Bronchial epithelial cell (primary cell): ENCODE measurements around the gene TXNRD2. TPM values are rescaled to one million over a fixed set of nuclear protein-coding genes. Genes with fewer than 3 reads are reported as not detected.
A peak's percentile ranks its signal among the peaks of the same experiment; 100 is the strongest.

Experiments used
- DNase-seq: peaks from one replicate; pipeline ENCODE4 v3.0.0-alpha.2; 2010; ENCODE audit warnings: low read depth
- FAIRE-seq: peaks from 2 replicates; lab custom pipeline; 2011; peaks lifted over from hg19 to GRCh38; lab: Jason Lieb, UNC
- H3K27me3 ChIP-seq: 2 replicates; pipeline ENCODE4 v1.5.1; 2011; ENCODE audit warnings: low read length; ENCODE audit not compliant: control insufficient read depth, insufficient read depth
- H3K36me3 ChIP-seq: 2 replicates; pipeline ENCODE4 v1.5.1; 2011; ENCODE audit warnings: low read length; ENCODE audit not compliant: control insufficient read depth, insufficient read depth
- H3K4me3 ChIP-seq: 2 replicates; pipeline ENCODE4 v1.5.1; 2011; ENCODE audit warnings: mild to moderate bottlenecking, low read depth, low read length, control low read depth
- total RNA-seq: library from RNA; depleted of rRNA; stranded (reverse); fragments of >200 nt; gene quantifications from 2 replicates; pipeline ENCODE4 v1.2.1, GENCODE V29; 2014
- TF ChIP-seq, protein P1 (sequence below): IDR thresholded peaks from 2 replicates; pipeline ENCODE4 v1.5.1; 2011; ENCODE audit warnings: mild to moderate bottlenecking, moderate library complexity, low read length, control low read depth, inconsistent platforms; ENCODE audit not compliant: insufficient read depth, severe bottlenecking

The TXNRD2 gene
- total RNA-seq, 1 donor from 2014 or later, result 12.9 TPM

DNA sequence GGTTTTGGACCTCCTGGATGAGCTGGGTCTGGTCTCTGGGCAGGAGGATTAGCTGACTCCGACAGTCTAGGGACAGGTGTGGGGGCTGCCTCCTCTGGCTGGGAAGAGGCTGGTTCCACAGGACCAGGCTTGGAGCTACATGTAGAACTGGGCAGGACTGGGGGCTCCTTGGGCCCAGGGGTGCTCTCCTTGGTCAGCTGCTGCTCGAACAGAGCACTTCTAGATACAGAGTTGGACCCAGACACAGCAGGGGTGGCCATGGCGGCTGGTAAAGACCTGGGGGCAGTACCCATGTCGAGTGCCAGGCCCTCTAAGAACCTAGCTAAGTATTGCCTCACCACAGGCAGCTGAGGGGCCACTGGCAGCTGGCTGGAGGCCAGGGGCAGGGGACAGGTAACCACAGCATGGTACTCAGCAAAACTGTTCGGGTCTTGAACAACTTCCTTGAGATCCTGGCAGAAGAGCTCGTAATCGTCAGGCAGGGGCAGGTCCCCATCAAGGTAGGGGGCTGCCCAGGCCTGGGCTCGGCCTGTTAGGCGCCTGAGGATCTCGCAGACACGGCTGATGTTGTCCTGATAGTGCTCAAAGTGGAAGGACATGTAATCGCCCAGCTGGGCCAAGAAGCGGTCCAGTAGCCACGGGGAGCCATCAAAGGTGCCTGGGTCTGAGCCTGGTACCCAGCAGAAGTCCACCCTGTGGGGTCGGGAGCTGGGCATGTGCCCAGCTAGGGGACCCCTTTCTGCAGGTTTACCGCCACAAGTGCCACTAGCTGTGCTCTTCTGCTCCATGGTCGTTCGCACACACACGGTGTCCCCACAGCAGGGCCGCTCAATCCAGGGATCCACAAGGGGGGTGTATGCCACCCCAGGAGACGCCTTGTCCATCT lies 90.1 kb downstream of the TXNRD2 start:
- FAIRE-seq, result no peak
- TF ChIP-seq, protein P1, sequence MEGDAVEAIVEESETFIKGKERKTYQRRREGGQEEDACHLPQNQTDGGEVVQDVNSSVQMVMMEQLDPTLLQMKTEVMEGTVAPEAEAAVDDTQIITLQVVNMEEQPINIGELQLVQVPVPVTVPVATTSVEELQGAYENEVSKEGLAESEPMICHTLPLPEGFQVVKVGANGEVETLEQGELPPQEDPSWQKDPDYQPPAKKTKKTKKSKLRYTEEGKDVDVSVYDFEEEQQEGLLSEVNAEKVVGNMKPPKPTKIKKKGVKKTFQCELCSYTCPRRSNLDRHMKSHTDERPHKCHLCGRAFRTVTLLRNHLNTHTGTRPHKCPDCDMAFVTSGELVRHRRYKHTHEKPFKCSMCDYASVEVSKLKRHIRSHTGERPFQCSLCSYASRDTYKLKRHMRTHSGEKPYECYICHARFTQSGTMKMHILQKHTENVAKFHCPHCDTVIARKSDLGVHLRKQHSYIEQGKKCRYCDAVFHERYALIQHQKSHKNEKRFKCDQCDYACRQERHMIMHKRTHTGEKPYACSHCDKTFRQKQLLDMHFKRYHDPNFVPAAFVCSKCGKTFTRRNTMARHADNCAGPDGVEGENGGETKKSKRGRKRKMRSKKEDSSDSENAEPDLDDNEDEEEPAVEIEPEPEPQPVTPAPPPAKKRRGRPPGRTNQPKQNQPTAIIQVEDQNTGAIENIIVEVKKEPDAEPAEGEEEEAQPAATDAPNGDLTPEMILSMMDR, result no peak
- Histone ChIP-seq H3K27me3 (no peaks in the 10 kb centered on the region), H3K4me3 (no peak overlapping the region), H3K36me3 (peaks cover 16% of the 10 kb centered on the region)
- no peak for DNase-seq

DNA sequence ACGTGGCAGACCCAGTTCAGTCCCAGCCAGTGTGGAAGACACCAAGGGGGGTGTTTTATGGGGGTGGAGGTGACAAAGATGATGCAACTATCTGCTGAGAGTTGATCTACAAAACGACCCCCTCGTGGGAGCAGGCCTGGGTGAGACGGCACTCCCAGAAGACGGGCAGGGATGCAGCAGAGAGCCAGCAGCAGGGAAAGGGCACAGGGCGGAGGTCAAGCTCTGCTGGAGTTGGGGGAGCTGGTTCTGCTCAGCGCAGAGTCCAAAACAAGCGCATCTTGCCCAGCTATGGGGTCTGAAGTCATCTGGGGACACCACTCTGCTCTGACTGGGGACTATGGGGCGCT lies 90.9 kb downstream of the TXNRD2 start:
- H3K27me3 ChIP-seq, result no peaks in the 10 kb centered on the region
- FAIRE-seq (no peak), DNase-seq (no peak)
- TF ChIP-seq, protein P1, result no peak
- no peak overlapping the region for H3K4me3 ChIP-seq
- H3K36me3 ChIP-seq, result peaks cover 16% of the 10 kb centered on the region

DNA sequence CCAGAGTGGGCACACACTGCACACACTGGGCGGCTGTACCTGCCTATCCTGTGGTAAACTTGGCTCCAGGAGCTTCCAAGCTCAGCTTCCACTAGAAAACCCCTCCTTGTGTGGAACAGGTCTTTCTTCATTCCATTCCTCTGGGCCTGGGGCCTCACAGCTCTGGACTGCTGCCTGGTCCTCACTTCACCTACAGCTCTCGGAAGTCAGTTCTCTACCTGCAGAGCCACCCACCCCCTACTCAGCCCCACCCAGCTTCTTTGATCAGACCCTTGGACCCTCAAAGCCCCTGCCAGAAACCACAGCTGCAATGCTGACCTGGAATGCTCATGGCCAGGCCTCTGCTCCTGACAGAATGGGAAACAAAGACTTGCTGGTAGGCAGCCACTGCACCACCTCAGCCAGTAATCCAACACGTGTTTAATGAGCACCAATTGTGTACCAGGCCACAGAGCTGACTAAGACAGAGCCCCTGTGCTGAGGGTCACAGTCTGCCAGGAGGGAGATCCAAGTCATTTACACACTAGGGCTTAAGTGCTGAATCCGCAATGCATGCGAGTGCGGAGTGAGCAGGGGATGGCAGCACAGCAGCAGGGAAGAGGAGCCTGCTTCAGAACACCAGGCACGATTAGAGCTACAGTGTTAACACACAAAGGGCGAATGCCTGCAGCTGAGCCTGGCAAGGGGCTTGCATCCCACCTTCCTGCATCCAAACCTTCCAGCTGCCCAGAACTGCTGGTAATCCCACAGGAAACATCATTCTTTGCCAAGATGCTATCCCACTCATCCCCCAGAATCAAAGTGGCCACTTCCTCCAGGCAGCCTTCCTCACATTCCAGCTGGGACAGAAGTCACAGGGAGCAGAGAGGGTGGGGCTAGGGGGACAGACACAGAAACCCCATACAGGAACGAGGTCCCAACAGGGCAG lies 91.5 kb downstream of the TXNRD2 start:
- no peak for FAIRE-seq
- TF ChIP-seq, protein P1, result no peak
- H3K27me3 ChIP-seq, result no peaks in the 10 kb centered on the region
- peak; percentile 71 for DNase-seq
- no peak overlapping the region for H3K4me3 ChIP-seq
- H3K36me3 ChIP-seq, result peaks cover 16% of the 10 kb centered on the region

DNA sequence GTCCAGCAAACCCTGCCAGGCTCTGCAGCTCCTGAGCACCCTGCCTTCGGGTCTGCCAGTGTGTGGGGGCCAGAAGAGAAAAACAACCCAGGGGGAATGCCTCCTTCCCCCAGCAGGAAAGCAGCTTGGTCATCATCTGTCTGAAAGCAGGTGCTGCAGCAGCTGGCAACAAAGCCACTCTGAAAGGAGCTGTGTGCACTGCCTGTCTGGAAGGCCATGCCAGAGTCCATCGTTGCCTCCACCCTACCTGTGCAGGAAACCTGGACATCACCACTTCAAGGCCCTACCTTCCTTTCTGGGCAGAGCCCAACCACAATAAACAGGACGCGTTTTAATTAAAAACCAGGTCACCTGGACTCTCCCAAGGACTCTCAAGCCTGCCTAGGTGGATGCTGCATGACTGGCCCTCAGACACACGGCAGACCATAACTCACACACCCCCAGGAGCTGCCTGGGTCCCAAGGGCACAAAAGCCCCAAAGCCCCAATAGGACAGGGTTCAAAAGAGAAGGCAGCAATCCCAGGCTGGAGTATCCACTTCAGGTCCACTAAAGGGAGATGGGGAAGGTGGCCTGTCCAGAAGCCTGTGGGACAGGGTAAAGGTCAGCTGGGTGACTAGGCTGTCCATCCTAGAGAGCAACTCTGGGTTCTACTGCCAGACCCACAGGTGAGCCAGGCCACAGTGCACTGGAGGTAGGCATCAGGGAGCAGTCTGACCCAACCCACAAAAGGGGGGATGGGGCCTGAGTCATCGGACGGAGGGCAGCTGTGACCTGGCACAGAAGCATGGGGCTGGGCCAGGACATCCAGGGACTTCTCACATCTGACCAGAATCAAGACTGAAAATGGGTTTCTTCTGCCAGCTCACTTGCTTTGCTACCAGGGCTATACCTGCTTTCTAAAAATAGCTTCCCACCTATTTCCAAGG lies 93.1 kb downstream of the TXNRD2 start:
- DNase-seq, result peak; percentile 70

DNA sequence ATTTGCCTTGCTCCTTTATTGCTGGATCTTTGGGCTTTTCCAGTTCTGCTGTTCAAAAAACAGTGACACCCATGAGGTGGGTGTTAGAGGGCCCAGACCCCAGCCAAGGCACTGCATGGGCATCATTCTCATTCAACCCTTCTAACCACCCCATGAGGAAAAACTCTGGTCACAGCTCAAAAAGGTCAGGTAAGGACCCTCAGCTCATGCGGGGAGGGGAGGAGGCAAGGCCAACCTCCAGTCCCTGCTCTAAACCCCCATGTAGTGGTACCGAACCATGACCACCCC lies 94.3 kb downstream of the TXNRD2 start:
- H3K36me3 ChIP-seq, result peaks cover 15% of the 10 kb centered on the region
- H3K4me3 ChIP-seq, result no peak overlapping the region
- H3K27me3 ChIP-seq, result no peaks in the 10 kb centered on the region
- DNase-seq (no peak), FAIRE-seq (no peak)
- TF ChIP-seq, protein P1, result no peak

More for the DNA sequence above, 93.1 kb downstream of the TXNRD2 start:
- TF ChIP-seq, protein P1, result no peak
- H3K36me3 ChIP-seq, result peaks cover 16% of the 10 kb centered on the region
- no peak overlapping the region for H3K4me3 ChIP-seq
- FAIRE-seq, result no peak
- H3K27me3 ChIP-seq, result no peaks in the 10 kb centered on the region
